H7 (cell line): ENCODE measurements around the gene KSR2. TPM values are rescaled to one million over a fixed set of nuclear protein-coding genes. Genes with fewer than 3 reads are reported as not detected.

ENCODE experiments used
- DNase-seq: peaks from one replicate; pipeline ENCODE4 v3.0.0; 2012
- H3K27me3 ChIP-seq: 2 replicates; pipeline ENCODE4 v1.6.0; 2011; ENCODE audit warnings: mild to moderate bottlenecking, low read length; ENCODE audit not compliant: control insufficient read depth, insufficient read depth
- H3K36me3 ChIP-seq: replicated peaks from 2 replicates; pipeline ENCODE4 v1.5.1; 2011; ENCODE audit warnings: low read length; ENCODE audit not compliant: control insufficient read depth, insufficient read depth
- H3K4me3 ChIP-seq: 2 replicates; pipeline ENCODE4 v1.5.1; 2011; ENCODE audit warnings: low read depth, mild to moderate bottlenecking, control low read depth, low read length, moderate library complexity; ENCODE audit not compliant: insufficient read depth
- total RNA-seq: library from RNA; depleted of rRNA; stranded (reverse); fragments of >200 nt; shearing (Covaris generic); gene quantifications from 2 replicates; pipeline ENCODE4 v1.2.3, GENCODE V29; 2014; rRNA removed

KSR2 gene
- total RNA-seq, 1 experiment from 2014 or later = 0.10 TPM

- no peaks in the 10 kb centered on the region; the same call in 1 of the 2 replicates for H3K27me3 ChIP-seq
- DNase-seq = no peak
- no peaks in the 10 kb centered on the region for H3K36me3 ChIP-seq
- no peak overlapping the region for H3K4me3 ChIP-seq
These were observed 565.1 kb downstream of the KSR2 start for GRCh38 chr12:117403586-117404139.

Other genes starting within 250 kb of the KSR2 start
- 55.0 and 59.1 TPM in 2 replicates for gene RFC5, start 47.7 kb upstream of the KSR2 start, total RNA-seq
- 103 and 104 TPM in 2 replicates for gene WSB2, start 92.2 kb upstream of the KSR2 start, total RNA-seq
- gene VSIG10, start 135.0 kb upstream of the KSR2 start, total RNA-seq = 33.7 and 36.1 TPM in 2 replicates
- 338 and 372 TPM in 2 replicates for gene PEBP1, start 167.1 kb upstream of the KSR2 start, total RNA-seq